ENCODE data around the gene CDK18. TPM values are rescaled to one million over a fixed set of nuclear protein-coding genes. Genes with fewer than 3 reads are reported as not detected.
A peak's percentile ranks its signal among the peaks of the same experiment; 100 is the strongest.

CDK18 gene
- total and polyA plus RNA-seq, 8 donors = 3.7 to 174 (median 41.3) TPM

GRCh38 chr1:205526431-205526830 lies 22.0 kb downstream of the CDK18 start:
- Histone ChIP-seq H3K4me1 (peaks cover 8 to 16% (median 10%) of the 10 kb centered on the region in 4 donors), H3K4me3 (no peak overlapping the region), H3K27ac (no peak overlapping the region), H3K27me3 (peaks cover 0 to 7% (median 0%) of the 10 kb centered on the region in 3 donors), H3K9me3 (no peaks in the 10 kb centered on the region), H3K36me3 (peaks cover 3 to 44% (median 30%) of the 10 kb centered on the region in 4 donors)
- no peak for DNase-seq
- 58 to 84% (median 65%) methylated on average over 7 to 11 of the region's 11 CpGs for WGBS, 5 donors
- no peak for TF ChIP-seq POLR2A (IDR thresholded peaks at IDR 0.05)
- no peak for TF ChIP-seq CTCF (IDR thresholded peaks at IDR 0.05)
- no peak for TF ChIP-seq POLR2AphosphoS5 (IDR thresholded peaks at IDR 0.05)
- TF ChIP-seq EP300 (IDR thresholded peaks at IDR 0.05) = no peak
- intact Hi-C loops (cut with DNase I; ENCODE audit: low total_unique reads) = loop anchor here (2.0 kb wide), 1 partner anchor 130 kb away; no protein-coding TSS in a partner anchor

- TF ChIP-seq POLR2AphosphoS5 (IDR thresholded peaks at IDR 0.05) (no peak), POLR2A (IDR thresholded peaks at IDR 0.05) (no peak), CTCF (IDR thresholded peaks at IDR 0.05) (no peak), EP300 (IDR thresholded peaks at IDR 0.05) (no peak)
- H3K27ac ChIP-seq = no peak overlapping the region
- no peak for DNase-seq
- H3K27me3 ChIP-seq = peaks cover 0 to 7% (median 0%) of the 10 kb centered on the region in 3 donors
- H3K9me3 ChIP-seq = no peaks in the 10 kb centered on the region
- no peak overlapping the region for H3K4me3 ChIP-seq
- 58 to 73% (median 66%) methylated on average over 4 of the region's 4 CpGs for WGBS, 5 donors
- H3K36me3 ChIP-seq = peaks cover 3 to 54% (median 39%) of the 10 kb centered on the region in 4 donors
- H3K4me1 ChIP-seq = peaks cover 8 to 16% (median 10%) of the 10 kb centered on the region in 4 donors
- intact Hi-C loops (cut with DNase I; ENCODE audit: low total_unique reads) = loop anchor here (2.0 kb wide), 1 partner anchor 129 kb away; no protein-coding TSS in a partner anchor
These were observed 23.5 kb downstream of the CDK18 start for GRCh38 chr1:205527931-205528330.

GRCh38 chr1:205528446-205528886 lies 24.0 kb downstream of the CDK18 start:
- TF ChIP-seq POLR2A (IDR thresholded peaks at IDR 0.05) (no peak), EP300 (IDR thresholded peaks at IDR 0.05) (no peak), POLR2AphosphoS5 (IDR thresholded peaks at IDR 0.05) (no peak), CTCF (IDR thresholded peaks at IDR 0.05) (no peak)
- WGBS, 5 donors = 43 to 59% (median 56%) methylated on average over 6 to 9 of the region's 9 CpGs
- peaks cover 0 to 7% (median 0%) of the 10 kb centered on the region in 3 donors for H3K27me3 ChIP-seq
- intact Hi-C loops (cut with DNase I; ENCODE audit: low total_unique reads) = no loop called here
- no peak overlapping the region for H3K4me3 ChIP-seq
- DNase-seq = no peak
- H3K4me1 ChIP-seq = peaks cover 8 to 16% (median 10%) of the 10 kb centered on the region in 4 donors
- H3K27ac ChIP-seq = no peak overlapping the region
- H3K9me3 ChIP-seq = no peaks in the 10 kb centered on the region
- peaks cover 3 to 50% (median 39%) of the 10 kb centered on the region in 4 donors for H3K36me3 ChIP-seq

GRCh38 chr1:205528887-205529825 lies 24.7 kb downstream of the CDK18 start:
- 30 to 38% (median 31%) methylated on average over 28 to 53 of the region's 53 CpGs for WGBS, 5 donors
- intact Hi-C loops (cut with DNase I; ENCODE audit: low total_unique reads) = no loop called here
- no peaks in the 10 kb centered on the region for H3K9me3 ChIP-seq
- DNase-seq = peak; percentile 89 to 94
- H3K4me1 ChIP-seq = peaks cover 8 to 16% (median 10%) of the 10 kb centered on the region in 4 donors
- no peak overlapping the region for H3K27ac ChIP-seq
- peaks cover 3 to 46% (median 39%) of the 10 kb centered on the region in 4 donors for H3K36me3 ChIP-seq
- TF ChIP-seq EP300 (IDR thresholded peaks at IDR 0.05) = no peak
- no peak for TF ChIP-seq POLR2A (IDR thresholded peaks at IDR 0.05)
- peak in 5 of 7 experiments; percentile 84 to 96 (median 93) for TF ChIP-seq CTCF (IDR thresholded peaks at IDR 0.05)
- peak in 1 of 3 donors; percentile 54 for TF ChIP-seq POLR2AphosphoS5 (IDR thresholded peaks at IDR 0.05)
- H3K4me3 ChIP-seq = peak overlapping the region; percentile 30 to 44 (median 38)
- peaks cover 0 to 7% (median 0%) of the 10 kb centered on the region in 3 donors for H3K27me3 ChIP-seq

All from stomach (tissue), 9 donors.